Keratinocyte (primary cell): ENCODE results near the gene CD276. TPM values are rescaled to one million over a fixed set of nuclear protein-coding genes. Genes with fewer than 3 reads are reported as not detected.

Experiments used
- DNase-seq: peaks from one replicate; pipeline ENCODE4 v3.0.0-alpha.2; 2011; ENCODE audit warnings: low read depth, missing footprints, low spot score
- FAIRE-seq: peaks from 2 replicates; lab custom pipeline; 2011; peaks lifted over from hg19 to GRCh38; lab: Jason Lieb, UNC
- H2AFZ ChIP-seq: 2 replicates; pipeline ENCODE4 v1.6.0; 2012; ENCODE audit warnings: low read length, control low read depth, inconsistent platforms; ENCODE audit not compliant: control insufficient read depth
- H3K27ac ChIP-seq: 2 replicates; pipeline ENCODE4 v1.5.1; 2011; ENCODE audit warnings: low read length; ENCODE audit not compliant: control insufficient read depth, insufficient read depth
- H3K27me3 ChIP-seq: 3 replicates; pipeline ENCODE4 v1.6.0; 2011; ENCODE audit warnings: low read length; ENCODE audit not compliant: control insufficient read depth, insufficient read depth; ENCODE audit errors: extremely low read depth
- H3K36me3 ChIP-seq, 2 experiments: 2 replicates in 1 of 2; 3 replicates in 1 of 2; pipeline ENCODE4 v1.5.1; 2011; ENCODE audit warnings: low read length in 2 of 2, mild to moderate bottlenecking in 1 of 2; ENCODE audit not compliant: control insufficient read depth in 2 of 2, insufficient read depth in 2 of 2; ENCODE audit errors: extremely low read depth in 1 of 2
- H3K4me1 ChIP-seq: 3 replicates; pipeline ENCODE4 v1.5.1; 2011; ENCODE audit warnings: low read length; ENCODE audit not compliant: control insufficient read depth, insufficient read depth; ENCODE audit errors: extremely low read depth
- H3K4me2 ChIP-seq: 3 replicates; pipeline ENCODE4 v1.6.0; 2011; ENCODE audit warnings: low read depth, low read length; ENCODE audit not compliant: control insufficient read depth, insufficient read depth; ENCODE audit errors: extremely low read depth
- H3K4me3 ChIP-seq, 3 experiments: fragments of 200-600 bp in 1 of 3; sonication (generic) in 1 of 3; 2 replicates in 2 of 3; 3 replicates in 1 of 3; pipeline ENCODE4 v1.5.1; 2011 to 2016; ENCODE audit warnings: low read length in 3 of 3, mild to moderate bottlenecking in 3 of 3, control low read depth in 2 of 3, inconsistent platforms in 1 of 3, low read depth in 1 of 3, mixed read lengths in 1 of 3, mixed run types in 1 of 3, moderate library complexity in 1 of 3; ENCODE audit not compliant: control insufficient read depth in 2 of 3, insufficient read depth in 2 of 3; ENCODE audit errors: extremely low read depth in 1 of 3
- H3K79me2 ChIP-seq: 2 replicates; pipeline ENCODE4 v1.6.0; 2012; ENCODE audit warnings: low read length; ENCODE audit not compliant: control insufficient read depth, insufficient read depth
- H3K9ac ChIP-seq: 3 replicates; pipeline ENCODE4 v1.6.0; 2011; ENCODE audit warnings: low read length; ENCODE audit not compliant: control insufficient read depth, insufficient read depth; ENCODE audit errors: extremely low read depth
- H3K9me1 ChIP-seq: 3 replicates; pipeline ENCODE4 v1.6.0; 2011; ENCODE audit warnings: low read length; ENCODE audit not compliant: control insufficient read depth, insufficient read depth; ENCODE audit errors: extremely low read depth
- H3K9me3 ChIP-seq: 2 replicates; pipeline ENCODE4 v1.5.1; 2012; ENCODE audit warnings: low read depth, low read length; ENCODE audit not compliant: control insufficient read depth
- H4K20me1 ChIP-seq: 3 replicates; pipeline ENCODE4 v1.6.0; 2011; ENCODE audit warnings: low read length; ENCODE audit not compliant: control insufficient read depth, insufficient read depth; ENCODE audit errors: extremely low read depth
- CTCF ChIP-seq, 3 experiments: IDR thresholded peaks in 1 of 3; conservative IDR thresholded peaks in 1 of 3; optimal IDR thresholded peaks in 1 of 3; 2 replicates in 2 of 3; 3 replicates in 1 of 3; pipeline versions ENCODE3 to v1.5.1; 2011; ENCODE audit warnings: low read length in 3 of 3, mild to moderate bottlenecking in 3 of 3, moderate library complexity in 2 of 3, control low read depth in 1 of 3, inconsistent platforms in 1 of 3; ENCODE audit not compliant: insufficient read depth in 2 of 3; ENCODE audit errors: extremely low read depth in 1 of 3
- EZH2 ChIP-seq: IDR thresholded peaks from one replicate; pipeline ENCODE4 v1.6.1; 2012; ENCODE audit warnings: inconsistent platforms, mild to moderate bottlenecking, low read length, moderate library complexity
- dilution Hi-C: fragments of 300-500 bp; cut with MboI; formaldehyde crosslinking; loops from one replicate; pipeline ENCODE4 v1.7.0; 2020; ENCODE audit warnings: low sequenced_read_pairs; ENCODE audit not compliant: extremely low pct_ligation_motif_present
- polyA plus RNA-seq, 5 experiments: library from polyadenylated mRNA; depleted of rRNA in 3 of 5; stranded (reverse) in 3 of 5; stranded (forward) in 1 of 5; unstranded in 1 of 5; fragments of >200 nt; gene quantifications; 1 replicate in 1 of 5; 2 replicates in 3 of 5; 3 replicates in 1 of 5; pipeline versions ENCODE4 v1.2.1 to v1.2.3, GENCODE V29; 2011 to 2012; ENCODE audit warnings: missing spikeins in 2 of 5, low read depth in 1 of 5, low replicate concordance in 1 of 5

Gene CD276
- polyA plus RNA-seq, 1 donor (not counting 4 experiments of a cell fraction or from before 2014, with no cell fraction given), result 62.9 TPM

DNA sequence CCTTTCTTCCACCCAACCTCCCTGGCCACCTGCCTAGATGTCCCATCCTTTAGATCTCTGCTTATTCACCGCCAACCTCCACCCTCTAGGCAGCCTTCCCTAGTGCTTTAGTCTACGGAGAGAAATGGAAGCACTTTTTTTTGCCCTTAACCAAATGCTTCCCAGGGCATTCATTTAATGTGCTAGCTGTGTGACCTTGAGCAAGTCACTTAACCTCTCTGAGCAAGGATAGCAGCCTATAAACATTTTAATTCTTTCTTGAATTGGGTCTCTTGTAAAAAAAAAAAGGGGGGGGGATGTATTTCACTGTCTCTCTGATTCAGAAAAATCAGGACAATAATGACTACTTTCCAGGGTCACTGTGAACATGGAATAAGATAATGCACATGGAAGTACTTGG is 72.2 kb downstream of the CD276 start:
- FAIRE-seq (no peak), DNase-seq (no peak)
- Histone ChIP-seq H2AFZ (no peak overlapping the region), H3K4me2 (no peak overlapping the region), H3K27me3 (peaks cover 79% of the 10 kb centered on the region), H3K4me3 (no peak overlapping the region), H3K9me1 (no peaks in the 10 kb centered on the region), H3K9me3 (no peaks in the 10 kb centered on the region), H4K20me1 (peaks cover 4% of the 10 kb centered on the region), H3K4me1 (no peaks in the 10 kb centered on the region), H3K9ac (no peak overlapping the region), H3K27ac (no peak overlapping the region), H3K36me3 (no peaks in the 10 kb centered on the region), H3K79me2 (no peaks in the 10 kb centered on the region)
- TF ChIP-seq EZH2, result no peak
- no peak for TF ChIP-seq CTCF (optimal IDR thresholded peaks at IDR 0.05 in 1 of 3, IDR thresholded peaks at IDR 0.05 in 1 of 3, conservative IDR thresholded peaks at IDR 0.05 in 1 of 3; ENCODE audit: extremely low read depth in 1 of 3, insufficient read depth in 2 of 3, low read length in 3 of 3)
- dilution Hi-C loops, result no loop called here

- Histone ChIP-seq H4K20me1 (peaks cover 4% of the 10 kb centered on the region), H3K79me2 (no peaks in the 10 kb centered on the region), H3K4me2 (no peak overlapping the region), H3K9me3 (no peaks in the 10 kb centered on the region), H2AFZ (no peak overlapping the region), H3K27me3 (peaks cover 80% of the 10 kb centered on the region), H3K27ac (no peak overlapping the region), H3K4me3 (no peak overlapping the region), H3K9me1 (no peaks in the 10 kb centered on the region), H3K9ac (no peak overlapping the region), H3K36me3 (no peaks in the 10 kb centered on the region), H3K4me1 (no peaks in the 10 kb centered on the region)
- FAIRE-seq (no peak), DNase-seq (no peak)
- dilution Hi-C loops, result no loop called here
- TF ChIP-seq CTCF (optimal IDR thresholded peaks at IDR 0.05 in 1 of 3, IDR thresholded peaks at IDR 0.05 in 1 of 3, conservative IDR thresholded peaks at IDR 0.05 in 1 of 3; ENCODE audit: extremely low read depth in 1 of 3, insufficient read depth in 2 of 3, low read length in 3 of 3) (no peak), EZH2 (no peak)
Measured at GRCh38 chr15:73756947-73757513, 72.8 kb downstream of the CD276 start.
